Measurements from ENCODE around the gene ZNF777. TPM values are rescaled to one million over a fixed set of nuclear protein-coding genes. Genes with fewer than 3 reads are reported as not detected.

ZNF777 gene
- total RNA-seq, 1 experiment from 2014 or later = 15.6 TPM

DNA sequence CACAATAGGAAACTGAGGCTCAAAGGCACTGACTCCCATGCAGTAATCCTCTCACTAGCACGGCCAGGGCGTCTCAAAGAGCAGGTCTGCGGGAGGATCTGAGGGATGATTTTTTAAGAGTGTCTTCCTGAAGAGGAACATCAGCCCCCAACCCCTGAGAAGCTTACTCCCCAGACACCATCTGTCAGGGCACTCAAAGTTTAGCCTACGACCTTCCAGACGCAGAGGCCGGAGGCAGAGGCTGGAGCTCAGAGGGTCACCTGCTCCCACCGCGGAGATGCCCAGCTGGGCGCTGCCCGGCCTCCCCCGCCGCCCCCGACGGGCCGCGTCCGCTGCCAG, 1.7 kb downstream of the ZNF777 start:
- no peak overlapping the region for H3K9ac ChIP-seq (ENCODE audit: extremely low read depth, insufficient read length, low read length)
- H4K5ac ChIP-seq (ENCODE audit: insufficient read length, low read depth, low read length) = no peak overlapping the region
- no peaks in the 10 kb centered on the region for H3K9me3 Mint-ChIP-seq
- H2BK20ac ChIP-seq (ENCODE audit: low read depth, low read length, poor library complexity, severe bottlenecking) = no peak overlapping the region
- peaks cover 4% of the 10 kb centered on the region for H3K79me1 ChIP-seq (ENCODE audit: insufficient read depth, low read depth, low read length, poor library complexity, severe bottlenecking)
- H3K27me3 Mint-ChIP-seq (ENCODE audit: low read depth) = peaks cover 47% of the 10 kb centered on the region
- H2BK15ac ChIP-seq (ENCODE audit: low read depth, low read length) = no peak overlapping the region
- H3K79me2 ChIP-seq (ENCODE audit: insufficient read depth, low read length) = no peaks in the 10 kb centered on the region
- no peak overlapping the region for H3K27ac ChIP-seq (ENCODE audit: insufficient read length, low read depth, low read length)
- H3K4me2 ChIP-seq (ENCODE audit: insufficient read depth, insufficient read length, low read length) = peak overlapping the region; percentile 51
- no peaks in the 10 kb centered on the region for H3K4me1 ChIP-seq (ENCODE audit: insufficient read depth, low read length)
- H4K20me1 ChIP-seq (ENCODE audit: control insufficient read depth, insufficient read depth, insufficient read length) = no peaks in the 10 kb centered on the region
- H3K14ac ChIP-seq (ENCODE audit: insufficient read depth, low read length) = no peak overlapping the region
- H3K4ac ChIP-seq (ENCODE audit: low read depth, low read length) = no peak overlapping the region
- H2BK12ac ChIP-seq (ENCODE audit: insufficient read length, low read depth, low read length) = no peak overlapping the region
- H3K27me3 ChIP-seq (ENCODE audit: insufficient read depth, low read length) = no peaks in the 10 kb centered on the region; the same call in 1 of the 2 replicates
- peaks cover 13 to 15% of the 10 kb centered on the region in 2 experiments for H3K4me1 Mint-ChIP-seq
- no peaks in the 10 kb centered on the region for H3K9me3 ChIP-seq (ENCODE audit: control insufficient read depth, low read depth, low read length)
- WGBS (ENCODE audit: extremely low coverage, insufficient read length, low lambda C conversion rate) = no CpG with 5 or more reads among the region's 17 CpGs
- H2AK5ac ChIP-seq (ENCODE audit: insufficient read length, low read length) = no peak overlapping the region
- no peak for DNase-seq
- no peak overlapping the region for H4K8ac ChIP-seq (replicated peaks; ENCODE audit: insufficient read length, low read depth, low read length)
- H2BK120ac ChIP-seq (ENCODE audit: low read depth, low read length, poor library complexity, severe bottlenecking) = no peak overlapping the region
- no peak for TF ChIP-seq CTCF (conservative IDR thresholded peaks at IDR 0.05)
- no peak overlapping the region for H3K23ac ChIP-seq (ENCODE audit: insufficient read length, low read depth, low read length)
- H2AFZ ChIP-seq (ENCODE audit: low read length) = no peak overlapping the region
- peaks cover 8% of the 10 kb centered on the region for H3K23me2 ChIP-seq (ENCODE audit: insufficient read length, low read depth, low read length, poor library complexity, severe bottlenecking)
- no peak overlapping the region for H3K27ac Mint-ChIP-seq
- H3T11ph ChIP-seq (ENCODE audit: low read length) = no peak overlapping the region
- peak overlapping the region; percentile 59 to 81 for H3K4me3 Mint-ChIP-seq
- no peak overlapping the region for H3K18ac ChIP-seq (ENCODE audit: insufficient read length, low read depth, low read length)
- H4K91ac ChIP-seq (ENCODE audit: insufficient read length, low read depth, low read length) = no peak overlapping the region
- peaks cover 5 to 26% (median 22%) of the 10 kb centered on the region in 3 experiments; a peak in 6 of 7 replicates for H3K36me3 Mint-ChIP-seq (ENCODE audit: insufficient read depth in 1 of 3, low read depth in 3 of 3)
- H2BK5ac ChIP-seq (ENCODE audit: insufficient read length, low read length) = no peak overlapping the region
- no peak overlapping the region for H3K56ac ChIP-seq (ENCODE audit: insufficient read length, low read depth, low read length)

Measured in H9 (cell line).